Ascending aorta (tissue), 2 donors: ENCODE data around the gene NAA60. TPM values are rescaled to one million over a fixed set of nuclear protein-coding genes. Genes with fewer than 3 reads are reported as not detected.

Experiments used
- DNase-seq, 2 donors: peaks; one replicate each; pipeline ENCODE4 v3.0.0-alpha.2; 2019; ENCODE audit warnings: low spot score in 2 of 2
- H3K27ac ChIP-seq, 2 donors: fragments of 200-600 bp; sonication (generic); one replicate each; pipeline ENCODE4 v1.5.1; 2016 to 2017; ENCODE audit warnings: mild to moderate bottlenecking in 1 of 2
- H3K27me3 ChIP-seq: fragments of 200-600 bp; sonication (generic); one replicate; pipeline ENCODE4 v1.5.1; 2017
- H3K36me3 ChIP-seq, 2 donors: fragments of 200-600 bp; sonication (generic); one replicate each; pipeline ENCODE4 v1.5.1; 2016
- H3K4me1 ChIP-seq, 2 donors: fragments of 200-600 bp; sonication (generic); one replicate each; pipeline ENCODE4 v1.5.1; 2016 to 2017; ENCODE audit warnings: mild to moderate bottlenecking in 1 of 2
- H3K4me3 ChIP-seq, 2 donors: fragments of 200-600 bp; sonication (generic); one replicate each; pipeline ENCODE4 v1.5.1; 2016 to 2017; ENCODE audit warnings: mild to moderate bottlenecking in 1 of 2
- H3K9me3 ChIP-seq, 2 donors: fragments of 200-600 bp; sonication (generic); one replicate each; pipeline ENCODE4 v1.5.1; 2016
- CTCF ChIP-seq, 3 experiments: fragments of 200-600 bp in 2 of 3; fragments of 450-650 bp in 1 of 3; sonication (generic) in 2 of 3; IDR thresholded peaks; one replicate each; pipeline ENCODE4 v1.5.1; 2016 to 2019; ENCODE audit warnings: antibody characterized with exemption in 3 of 3, mild to moderate bottlenecking in 1 of 3, moderate library complexity in 1 of 3
- intact Hi-C: fragments of 100-400 bp; cut with DNase I; formaldehyde crosslinking; loops from one replicate; pipeline ENCODE4 v1.15.1; 2023
- total RNA-seq: library from RNA; depleted of rRNA; stranded (reverse); fragments of >200 nt; gene quantifications from one replicate; pipeline ENCODE4 v1.1.0, GENCODE V29; 2016

Gene NAA60
- total RNA-seq, 1 donor from 2014 or later, result 74.6 TPM

- Histone ChIP-seq H3K27me3 (no peaks in the 10 kb centered on the region), H3K36me3 (peaks cover 13 to 34% of the 10 kb centered on the region in 2 donors), H3K4me1 (no peaks in the 10 kb centered on the region), H3K4me3 (no peak overlapping the region), H3K9me3 (no peaks in the 10 kb centered on the region), H3K27ac (no peak overlapping the region)
- TF ChIP-seq CTCF (IDR thresholded peaks at IDR 0.05), result no peak
- intact Hi-C loops, result no loop called here
- no peak for DNase-seq
Measured at GRCh38 chr16:3475604-3476375, 32.3 kb downstream of the NAA60 start.

- Histone ChIP-seq H3K36me3 (peaks cover 20 to 37% of the 10 kb centered on the region in 2 donors), H3K27ac (no peak overlapping the region), H3K4me3 (no peak overlapping the region), H3K9me3 (no peaks in the 10 kb centered on the region), H3K27me3 (no peaks in the 10 kb centered on the region), H3K4me1 (no peaks in the 10 kb centered on the region)
- intact Hi-C loops, result no loop called here
- no peak for DNase-seq
- no peak for TF ChIP-seq CTCF (IDR thresholded peaks at IDR 0.05)
Measured at GRCh38 chr16:3476409-3476808, 32.9 kb downstream of the NAA60 start.

GRCh38 chr16:3478242-3478925 lies 34.9 kb downstream of the NAA60 start:
- H3K4me3 ChIP-seq, result no peak overlapping the region
- H3K36me3 ChIP-seq, result peaks cover 39 to 50% of the 10 kb centered on the region in 2 donors
- no peaks in the 10 kb centered on the region for H3K4me1 ChIP-seq
- H3K27ac ChIP-seq, result no peak overlapping the region
- no peaks in the 10 kb centered on the region for H3K27me3 ChIP-seq
- intact Hi-C loops, result no loop called here
- no peaks in the 10 kb centered on the region for H3K9me3 ChIP-seq
- DNase-seq, result no peak
- no peak for TF ChIP-seq CTCF (IDR thresholded peaks at IDR 0.05)

GRCh38 chr16:3479654-3480216 lies 36.3 kb downstream of the NAA60 start:
- Histone ChIP-seq H3K9me3 (no peaks in the 10 kb centered on the region), H3K4me3 (no peak overlapping the region), H3K27me3 (no peaks in the 10 kb centered on the region), H3K36me3 (peaks cover 53 to 64% of the 10 kb centered on the region in 2 donors), H3K4me1 (no peaks in the 10 kb centered on the region), H3K27ac (no peak overlapping the region)
- TF ChIP-seq CTCF (IDR thresholded peaks at IDR 0.05), result no peak
- DNase-seq, result no peak
- intact Hi-C loops, result no loop called here

GRCh38 chr16:3480901-3481695 lies 37.6 kb downstream of the NAA60 start:
- no peak overlapping the region for H3K27ac ChIP-seq
- DNase-seq, result no peak
- H3K4me3 ChIP-seq, result no peak overlapping the region
- no peak for TF ChIP-seq CTCF (IDR thresholded peaks at IDR 0.05)
- H3K36me3 ChIP-seq, result peaks cover 66 to 76% of the 10 kb centered on the region in 2 donors
- intact Hi-C loops, result no loop called here
- no peaks in the 10 kb centered on the region for H3K9me3 ChIP-seq
- no peaks in the 10 kb centered on the region for H3K27me3 ChIP-seq
- no peaks in the 10 kb centered on the region for H3K4me1 ChIP-seq
